ENCODE data around the gene ZBTB8A. TPM values are rescaled to one million over a fixed set of nuclear protein-coding genes. Genes with fewer than 3 reads are reported as not detected.
"Not testable (repeated sequence)": the region's sequence is repeated elsewhere in the genome, so short reads cannot be mapped to it uniquely, and the experiment has no call there.

The ZBTB8A gene
- polyA plus RNA-seq, 1 donor: 21.9 TPM

DNA sequence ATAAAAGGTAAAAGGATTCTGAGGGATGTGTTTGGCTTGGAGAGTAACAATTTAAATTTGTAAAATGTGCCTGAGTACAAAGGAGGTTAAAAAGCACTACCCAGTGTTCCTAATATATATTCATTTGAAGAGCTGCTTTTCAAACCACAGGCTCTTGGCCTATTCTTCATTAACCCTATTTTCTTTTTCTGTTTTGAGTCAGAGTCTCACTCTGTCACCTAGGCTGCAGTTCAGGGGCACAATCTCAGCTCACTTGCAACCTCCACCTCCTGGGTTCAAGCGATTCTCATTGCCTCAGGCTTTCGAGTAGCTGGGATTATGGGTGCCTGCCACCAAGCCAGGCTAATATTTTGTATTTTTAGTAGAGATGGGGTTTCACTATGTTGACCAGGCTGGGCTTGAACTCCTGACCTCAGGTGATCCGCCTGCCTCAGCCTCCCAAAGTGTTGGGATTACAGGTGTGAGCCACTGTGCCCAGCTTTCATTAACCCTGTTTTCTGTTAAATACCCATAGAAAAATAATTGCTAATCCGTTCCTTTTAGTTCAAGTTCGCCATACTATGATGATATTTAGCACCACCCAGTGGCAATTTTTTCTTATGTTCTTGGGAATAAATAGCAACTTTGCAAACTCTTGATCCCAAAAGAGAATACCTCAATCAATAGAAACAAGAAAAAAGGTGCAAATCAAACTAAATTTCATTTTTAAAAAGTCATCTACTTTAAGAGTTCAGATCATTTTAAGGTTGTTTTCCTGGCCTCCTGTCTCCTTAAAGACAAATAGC lies 80.7 kb downstream of the ZBTB8A start:
- DNase-seq: peak; percentile 6

DNA sequence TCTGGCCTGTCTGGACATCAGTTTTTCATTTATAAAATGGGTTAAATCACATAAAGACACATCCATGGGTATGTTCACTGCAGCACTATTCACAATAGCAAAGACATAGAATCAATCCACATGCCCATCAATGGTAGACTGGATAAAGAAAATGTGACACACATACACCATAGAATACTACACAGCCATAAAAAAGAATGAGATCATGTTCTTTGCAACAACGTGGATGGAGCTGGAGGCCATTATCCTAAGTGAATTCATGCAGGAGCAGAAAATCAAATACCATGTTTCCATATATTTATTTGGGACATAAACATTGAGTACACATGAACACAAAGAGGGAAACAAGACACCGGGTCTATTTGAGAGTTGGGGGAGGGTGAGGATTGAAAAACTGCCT lies 83.0 kb downstream of the ZBTB8A start:
- DNase-seq: no peak

DNA sequence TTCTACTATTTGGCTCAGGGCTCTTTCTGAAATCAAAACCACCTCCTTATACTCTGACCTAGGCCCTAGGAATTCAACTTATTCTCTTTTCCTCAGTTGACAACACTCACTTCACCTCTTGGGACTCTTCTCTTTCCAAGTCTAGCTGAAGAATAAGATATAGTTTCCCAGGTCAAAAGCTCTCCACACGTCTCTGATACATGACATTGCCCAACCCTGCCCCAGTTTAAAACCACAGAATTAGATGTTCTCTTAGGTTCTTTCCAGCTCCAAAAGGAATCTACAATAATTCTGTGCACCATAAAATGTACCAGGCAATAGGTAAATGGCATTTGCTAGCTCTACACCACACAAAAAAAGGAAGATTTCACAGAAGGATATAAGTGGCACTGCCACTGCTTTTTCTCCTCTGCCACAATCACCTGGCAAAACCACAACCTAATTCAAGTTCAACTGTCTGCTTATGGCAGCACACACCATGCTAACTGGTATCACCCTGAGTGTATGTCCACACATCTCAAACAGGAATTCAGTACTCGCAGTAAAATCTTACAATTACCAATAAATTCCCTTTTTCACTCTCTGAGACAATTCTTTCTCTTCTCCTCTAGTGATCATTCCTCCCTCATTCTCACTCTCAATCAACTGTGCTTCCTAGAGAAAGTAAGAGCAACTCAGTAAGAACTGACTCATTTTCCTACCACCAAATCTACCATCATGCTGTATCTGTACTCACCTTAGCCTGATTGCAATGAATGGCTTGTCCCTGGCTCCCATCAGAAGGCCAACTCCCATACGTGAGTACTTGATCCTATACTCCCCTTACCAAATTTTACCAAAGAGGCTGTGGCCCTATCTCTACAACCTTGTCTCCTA lies 83.8 kb downstream of the ZBTB8A start:
- DNase-seq: no peak

DNA sequence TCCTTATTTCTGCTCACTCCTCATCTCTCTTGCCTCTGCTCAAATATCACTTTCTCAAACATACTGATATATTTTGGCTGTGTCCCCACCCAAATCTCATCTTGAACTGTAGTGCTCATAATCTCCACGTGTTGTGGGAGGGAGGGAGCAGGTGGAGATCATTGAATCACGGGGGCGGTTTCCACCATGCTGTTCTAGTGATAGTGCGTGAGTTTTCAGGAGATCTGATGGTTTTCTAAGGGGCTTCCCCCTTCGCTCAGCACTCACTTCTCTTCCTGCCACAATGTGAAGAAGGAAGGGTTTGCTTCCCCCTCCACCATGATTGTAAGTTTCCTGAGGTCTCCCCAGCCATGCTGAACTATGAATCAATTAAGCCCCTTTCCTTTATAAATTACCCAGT lies 84.5 kb downstream of the ZBTB8A start:
- no peak for DNase-seq

DNA sequence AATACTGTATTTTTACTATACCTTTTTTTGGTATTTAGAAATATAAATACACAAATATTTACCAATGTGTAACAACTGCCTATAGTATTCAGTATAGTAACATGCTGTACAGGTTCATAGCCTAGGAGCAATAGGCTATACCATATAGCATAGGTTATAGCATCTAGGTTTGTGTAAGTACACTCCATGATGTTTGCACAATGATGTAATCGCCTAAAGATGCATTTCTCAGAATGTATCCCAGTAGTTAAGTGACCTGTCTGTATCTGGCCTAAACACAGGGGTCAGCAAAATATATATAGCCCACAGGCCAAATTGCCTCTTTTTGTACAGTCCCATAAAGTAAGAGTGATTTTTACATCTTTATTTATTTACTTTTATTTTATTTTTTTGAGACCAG lies 86.9 kb downstream of the ZBTB8A start:
- DNase-seq: no peak

DNA sequence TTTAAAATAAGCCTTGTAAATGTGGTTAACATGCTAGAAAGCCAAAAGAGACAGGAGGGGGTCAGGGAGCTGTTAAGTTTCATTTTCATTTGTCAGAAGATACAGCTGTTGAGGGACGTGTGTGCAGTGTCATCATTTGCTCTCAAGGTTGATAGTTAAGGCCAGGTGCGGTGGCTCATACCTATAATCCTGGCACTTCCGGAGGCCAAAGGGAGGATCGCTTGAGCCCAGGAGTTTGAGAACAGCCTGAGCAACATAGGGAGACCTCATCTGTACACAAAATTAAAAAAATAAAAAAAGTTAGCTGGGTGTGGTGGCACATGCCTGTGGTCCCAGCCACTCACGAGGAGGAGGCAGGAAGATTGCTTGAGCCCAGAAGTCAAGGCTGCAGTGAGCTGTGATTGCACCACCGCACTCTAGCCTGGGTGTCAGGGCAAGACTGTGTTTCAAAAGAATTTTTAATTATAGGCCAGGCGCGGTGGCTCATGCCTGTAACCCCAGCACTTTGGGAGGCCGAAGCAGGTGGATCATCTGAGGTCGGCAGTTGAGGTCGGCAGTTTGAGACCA lies 88.5 kb downstream of the ZBTB8A start:
- no peak for DNase-seq

DNA sequence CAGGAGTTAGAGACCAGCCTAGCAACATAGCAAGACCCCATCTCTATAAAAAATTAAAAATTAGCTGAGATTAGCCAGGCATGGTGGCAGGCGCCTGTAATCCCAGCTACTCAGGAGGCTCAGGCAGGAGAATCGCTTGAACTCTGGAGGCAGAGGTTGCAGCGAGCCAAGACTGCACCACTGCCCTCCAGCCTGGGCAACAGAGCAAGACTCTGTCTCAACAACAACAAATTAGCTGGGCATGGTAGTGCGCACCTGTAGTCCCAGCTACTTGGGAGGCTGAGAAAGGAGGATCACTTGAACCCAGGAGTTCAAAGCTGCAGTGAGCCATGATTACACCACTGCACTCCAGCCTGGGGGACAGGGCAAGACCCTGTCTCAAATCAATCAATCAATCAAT lies 90.9 kb downstream of the ZBTB8A start:
- not testable (repeated sequence) for DNase-seq

DNA sequence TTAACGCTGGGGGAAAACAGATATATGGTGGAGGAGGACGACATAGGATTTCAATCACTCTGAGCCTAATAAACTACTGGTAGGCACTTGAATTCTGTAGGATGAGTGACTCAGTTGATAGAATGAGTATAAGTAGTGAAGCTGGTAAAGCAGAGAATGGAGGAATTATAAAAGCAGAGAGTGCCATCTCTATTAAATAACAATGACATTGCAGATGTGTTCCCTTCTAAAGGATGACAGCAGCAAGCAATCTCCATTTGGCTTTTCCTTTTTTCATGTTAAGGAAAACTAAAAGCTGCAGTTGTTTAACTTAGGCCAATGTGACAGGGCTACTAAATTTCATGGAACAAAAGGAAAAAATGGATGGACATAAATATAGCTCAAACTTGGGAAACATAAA lies 93.6 kb downstream of the ZBTB8A start:
- no peak for DNase-seq

DNA sequence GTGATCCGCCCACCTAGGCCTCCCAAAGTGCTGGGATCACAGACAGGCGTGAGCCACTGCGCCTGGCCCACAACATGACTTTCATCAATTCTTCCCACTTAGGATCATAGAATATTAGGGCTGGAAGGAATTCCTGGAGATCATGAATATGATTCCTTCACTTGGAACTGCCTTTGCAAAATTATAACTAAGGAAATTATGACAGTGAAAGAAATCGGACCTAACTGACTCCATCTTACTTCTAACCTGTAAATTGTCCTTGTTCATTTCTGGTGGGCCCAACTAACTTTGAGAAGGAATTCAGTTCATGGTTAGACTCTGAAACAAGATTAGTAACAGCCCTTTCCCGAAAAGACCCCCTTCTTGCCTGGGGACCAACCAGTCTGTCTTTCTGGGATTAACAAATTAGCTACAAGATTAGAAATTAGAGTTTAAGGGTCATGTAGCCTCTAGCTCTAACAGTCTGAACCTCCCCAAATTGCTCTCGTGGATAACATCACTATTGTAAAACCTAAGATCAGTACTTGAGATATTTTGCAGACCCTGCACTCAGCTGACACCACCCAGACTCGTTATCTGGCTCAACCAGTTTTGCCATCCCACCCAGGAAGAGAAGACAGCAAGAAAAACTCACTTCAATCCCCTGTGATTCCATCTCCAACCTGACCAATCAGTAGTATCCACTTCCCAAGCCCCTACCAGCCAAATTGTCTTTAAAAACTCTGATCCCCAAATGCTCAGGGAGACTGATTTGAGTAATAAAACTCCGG lies 96.5 kb downstream of the ZBTB8A start:
- no peak for DNase-seq

DNA sequence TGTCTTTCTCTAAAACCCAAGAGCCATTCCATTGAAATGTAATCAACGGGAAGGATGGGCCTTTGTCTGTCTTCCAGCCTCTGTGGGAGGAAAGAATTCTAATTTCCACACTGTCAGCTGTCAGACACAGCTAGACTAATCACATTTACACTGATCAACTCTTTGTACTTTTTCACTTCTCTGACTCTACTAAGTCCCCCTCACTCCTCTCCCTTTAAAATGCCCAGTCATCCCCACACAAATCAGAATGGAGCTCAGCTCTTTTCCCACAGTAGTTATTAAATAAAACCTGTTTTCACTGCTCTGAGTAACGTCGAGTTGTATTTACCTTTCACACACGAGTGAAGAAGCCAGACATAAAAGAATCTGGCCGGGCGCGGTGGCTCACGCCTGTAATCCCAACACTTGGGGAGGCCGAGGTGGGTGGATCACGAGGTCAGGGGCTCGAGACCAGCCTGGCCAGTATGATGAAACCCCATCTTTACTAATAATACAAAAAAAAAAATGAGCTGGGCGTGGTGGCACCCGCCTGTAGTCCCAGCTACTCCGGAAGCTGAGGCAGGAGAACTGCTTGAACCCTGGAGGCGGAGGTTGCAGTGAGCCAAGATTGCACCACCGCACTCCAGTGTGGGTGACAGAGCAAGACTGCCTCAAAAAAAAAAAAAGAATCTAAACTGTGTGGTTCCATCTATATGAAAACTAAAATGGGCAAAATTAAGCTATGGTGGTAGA lies 97.9 kb downstream of the ZBTB8A start:
- DNase-seq: no peak

DNA sequence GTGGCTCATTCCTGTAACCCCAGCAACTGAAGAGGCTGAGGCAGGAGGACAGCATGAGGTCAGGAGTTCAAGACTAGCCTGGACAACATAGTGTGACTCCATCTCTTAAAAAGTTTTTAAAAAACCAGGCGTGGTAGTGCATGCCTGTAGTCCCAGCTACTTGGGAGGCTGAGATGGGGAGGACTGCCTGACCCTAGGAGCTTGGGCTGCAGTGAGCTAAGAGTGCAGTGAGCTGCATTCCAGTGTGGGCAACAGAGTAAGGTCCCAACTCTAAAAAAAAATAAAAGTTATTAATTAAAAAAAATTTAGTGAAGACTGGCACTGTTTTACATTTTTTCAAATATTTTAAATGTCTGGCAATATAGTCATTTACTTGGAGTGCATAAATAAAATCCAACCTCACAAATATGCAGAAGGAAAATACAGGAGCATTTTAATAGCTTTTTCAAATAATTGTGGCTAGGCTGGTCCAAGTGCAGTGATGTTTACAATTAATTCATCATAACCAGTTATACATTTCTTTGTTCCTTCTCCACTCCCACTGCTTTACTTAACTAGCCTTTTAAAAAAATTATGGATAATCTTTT lies 100.4 kb downstream of the ZBTB8A start:
- no peak for DNase-seq

DNA sequence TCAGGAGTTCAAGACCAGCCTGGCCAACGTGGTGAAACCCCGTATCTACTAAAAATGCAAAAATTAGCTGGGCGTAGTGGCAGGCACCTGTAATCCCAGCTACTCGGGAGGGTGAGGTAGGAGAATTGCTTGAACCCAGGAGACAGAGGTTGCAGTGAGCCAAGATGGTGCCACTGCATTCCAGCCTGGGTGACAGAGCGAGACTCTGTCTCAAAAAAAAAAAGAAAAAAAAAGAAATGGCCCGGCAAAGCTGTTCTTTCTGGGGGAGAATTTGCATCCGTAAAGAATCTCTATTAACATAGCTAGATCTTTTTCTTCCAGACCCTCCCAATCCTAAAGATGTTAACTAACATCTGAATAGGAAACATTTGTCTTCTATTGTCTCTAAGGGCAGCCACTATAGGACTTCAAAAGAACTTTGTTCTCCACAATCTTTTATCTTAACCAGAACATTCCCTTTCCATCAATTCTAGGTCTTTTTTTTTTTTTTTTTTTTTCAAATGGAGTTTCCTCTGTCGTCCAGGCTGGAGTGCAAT lies 103.1 kb downstream of the ZBTB8A start:
- not testable (repeated sequence) for DNase-seq

DNA sequence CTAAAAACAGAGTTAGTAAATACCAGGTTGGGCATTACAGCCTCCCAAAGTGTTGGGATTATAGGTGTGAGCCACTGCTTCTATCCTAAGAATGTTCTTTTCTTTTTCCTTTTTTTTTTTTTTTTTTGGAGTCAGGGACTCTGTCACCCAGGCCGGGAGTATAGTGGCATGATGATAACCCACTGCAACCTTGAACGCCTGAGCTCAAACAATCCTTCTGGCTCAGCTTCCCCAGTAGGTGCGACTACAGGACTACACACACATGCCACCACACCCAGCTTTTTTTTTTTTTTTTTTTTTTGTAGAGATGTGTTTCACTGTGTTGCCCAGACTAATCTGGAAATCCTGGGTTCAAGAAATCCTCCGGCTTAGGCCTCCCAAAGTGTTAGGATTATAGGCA lies 105.2 kb downstream of the ZBTB8A start:
- DNase-seq: no peak

DNA sequence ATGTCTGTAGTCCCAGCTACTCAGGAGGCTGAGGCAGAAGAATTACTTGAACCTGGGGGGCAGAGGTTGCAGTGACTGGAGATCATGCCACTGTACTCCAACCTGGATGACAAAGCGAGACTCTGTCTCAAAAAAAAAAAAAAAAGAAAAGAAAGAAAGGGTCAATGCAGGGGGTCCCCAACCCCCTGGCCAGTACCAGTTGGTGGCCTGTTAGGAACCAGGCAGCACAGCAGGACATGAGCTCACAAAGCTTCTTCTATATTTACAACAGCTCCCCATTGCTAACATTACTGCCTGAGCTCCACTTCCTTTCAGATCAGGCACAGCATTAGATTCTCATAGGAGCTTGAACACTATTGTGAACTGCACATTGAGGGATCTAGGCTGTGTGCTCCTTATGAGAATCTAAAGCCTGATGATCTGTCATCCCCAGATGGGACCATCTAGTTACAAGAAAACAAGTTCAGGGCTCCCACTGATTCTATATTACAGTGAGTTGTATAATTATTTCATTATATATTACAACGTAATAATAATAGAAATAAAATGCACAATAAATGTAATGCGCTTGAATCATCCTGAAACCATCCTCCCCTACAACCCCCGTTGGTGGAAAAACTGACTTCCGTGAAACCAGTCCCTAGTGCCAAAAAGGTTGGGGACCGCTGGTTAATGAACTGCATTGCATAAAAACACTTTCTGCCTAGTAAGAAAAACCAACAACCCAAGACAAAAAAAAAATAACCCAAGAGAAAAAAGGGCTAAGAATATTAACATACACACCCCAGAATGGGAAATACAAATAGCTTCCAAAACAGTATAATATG lies 108.3 kb downstream of the ZBTB8A start:
- no peak for DNase-seq

DNA sequence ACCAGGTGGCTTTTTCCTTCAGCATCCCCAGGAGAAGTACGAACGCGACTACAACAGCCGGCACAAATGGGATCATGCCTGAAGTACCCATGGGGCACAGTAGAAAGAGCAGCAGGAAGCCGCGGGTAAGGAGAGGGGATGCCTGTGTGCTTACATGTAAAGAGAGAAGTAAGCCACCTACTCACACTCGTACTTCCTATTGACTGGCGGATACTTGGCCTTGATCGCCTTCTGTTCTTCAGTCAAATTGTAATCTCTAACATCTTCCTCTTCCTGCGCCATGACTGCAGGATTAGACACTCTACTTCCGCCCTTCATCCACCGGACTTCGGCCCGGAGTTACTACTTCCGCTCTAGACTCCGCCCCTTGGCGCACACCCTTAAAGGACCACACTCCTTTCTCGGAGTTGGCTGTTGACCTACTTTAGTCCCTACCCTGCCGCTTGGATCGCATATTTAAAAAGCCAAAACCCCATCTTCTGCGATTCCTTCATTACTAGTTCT lies 111.1 kb downstream of the ZBTB8A start, which contains the start of gene ZBTB8OS:
TSS of gene ZBTB8OS (minus strand) at position 303 of the 504 bp plus-strand sequence. CDS start at position 282, 21 bp downstream.
- DNase-seq: peak; percentile 92

DNA sequence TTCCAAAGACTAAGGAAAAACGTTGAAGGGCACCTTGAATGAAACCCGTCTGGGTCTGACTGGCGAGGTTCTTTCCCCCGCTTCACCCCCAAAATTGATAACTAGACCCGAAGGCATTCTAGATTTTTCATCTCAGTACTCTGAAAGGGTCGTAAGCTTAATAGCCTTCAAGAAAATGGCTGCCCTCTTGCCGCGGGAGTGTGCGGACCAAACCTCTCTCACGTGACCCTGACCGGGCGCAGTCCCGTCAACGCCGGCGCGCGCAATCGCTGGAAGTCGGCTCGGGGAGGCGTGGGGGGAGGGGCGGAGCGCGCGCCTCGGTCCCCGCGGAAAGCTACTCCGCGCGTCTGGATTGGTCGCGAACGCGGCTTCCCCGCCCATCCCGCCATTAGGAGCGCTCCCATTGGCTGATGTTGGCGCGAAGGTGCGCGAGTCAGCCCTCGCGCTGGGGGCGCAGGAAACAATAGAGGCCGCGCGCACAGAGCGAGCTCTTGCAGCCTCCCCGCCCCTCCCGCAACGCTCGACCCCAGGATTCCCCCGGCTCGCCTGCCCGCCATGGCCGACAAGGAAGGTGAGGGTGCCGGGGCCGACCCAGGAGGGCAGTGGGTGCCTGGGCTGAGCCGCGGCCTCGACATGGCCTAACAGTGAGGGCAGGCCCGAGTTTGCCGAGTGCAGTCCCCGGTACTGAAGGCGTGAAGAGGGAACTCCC lies 111.7 kb downstream of the ZBTB8A start, which contains the start of gene RBBP4:
TSS of gene RBBP4 (plus strand) at position 457 of the 709 bp plus-strand sequence. CDS start at position 556, 99 bp downstream.
- peak; percentile 96 for DNase-seq

DNA sequence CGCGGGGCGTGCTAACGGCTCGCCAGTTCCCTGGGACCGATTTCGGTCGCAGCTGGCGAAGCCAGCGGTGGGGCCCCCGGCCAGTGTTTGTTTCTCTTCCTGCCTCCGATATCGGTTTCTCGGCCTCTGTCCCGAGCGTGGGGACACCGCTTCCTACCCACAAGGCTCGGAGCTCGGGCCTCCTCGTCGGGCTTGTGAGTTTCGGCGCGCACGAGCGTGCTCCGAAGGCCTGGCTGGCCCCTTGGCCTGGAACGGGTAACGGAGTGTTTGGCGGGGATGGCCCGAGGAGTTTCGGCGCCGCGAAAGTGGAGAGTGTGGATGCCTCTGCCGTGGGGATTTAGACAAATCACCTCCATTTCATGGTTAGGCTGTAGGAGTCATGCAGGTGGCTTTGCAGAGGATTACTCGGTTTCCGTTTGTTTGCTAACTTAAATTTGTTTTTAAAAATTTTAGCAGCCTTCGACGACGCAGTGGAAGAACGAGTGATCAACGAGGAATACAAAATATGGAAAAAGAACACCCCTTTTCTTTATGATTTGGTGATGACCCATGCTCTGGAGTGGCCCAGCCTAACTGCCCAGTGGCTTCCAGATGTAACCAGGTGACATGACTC lies 112.3 kb downstream of the ZBTB8A start:
- no peak for DNase-seq

All from left kidney (tissue), 2 donors.